GM11168 (cell line): ENCODE data around the gene ELAVL4.

Experiments used
- in situ Hi-C: fragments of 300-500 bp; cut with MboI; formaldehyde crosslinking; loops from one replicate; pipeline ENCODE4 v1.12.0; 2022; ENCODE audit warnings: low sequenced_read_pairs; ENCODE audit not compliant: unreplicated experiment

ELAVL4 gene

DNA sequence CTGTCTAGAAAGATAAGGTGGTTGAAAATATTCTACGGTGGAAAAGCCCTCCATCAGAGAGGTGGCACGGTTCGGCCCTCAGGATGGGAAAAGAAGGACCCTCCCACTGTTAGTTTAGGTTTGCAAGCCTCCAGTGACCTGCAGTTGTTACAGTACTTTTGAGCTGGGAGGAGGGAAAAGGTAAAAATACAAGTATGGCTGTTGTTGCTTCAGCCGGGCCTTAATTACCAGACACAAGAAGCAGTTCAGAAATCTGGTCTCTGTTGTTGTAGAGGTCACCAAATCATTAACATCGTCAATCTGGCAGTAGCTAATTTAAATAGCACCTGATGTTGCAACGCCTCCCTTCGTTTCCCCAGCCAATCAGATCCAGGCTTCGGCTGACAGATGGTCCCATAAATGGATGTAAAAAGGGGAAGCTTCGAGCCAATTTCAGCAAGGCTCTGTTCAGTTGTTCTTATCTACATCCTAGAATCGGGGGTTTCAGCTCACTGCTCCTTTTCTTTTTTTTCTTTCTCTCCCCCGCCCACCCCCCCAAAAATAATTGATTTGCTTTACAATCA is at the start of gene ELAVL4:
ELAVL4 (plus strand) TSS at position 424 of the 563 bp plus-strand sequence. CDS start 270 bp downstream, outside the sequence.
- in situ Hi-C loops: no loop called here

DNA sequence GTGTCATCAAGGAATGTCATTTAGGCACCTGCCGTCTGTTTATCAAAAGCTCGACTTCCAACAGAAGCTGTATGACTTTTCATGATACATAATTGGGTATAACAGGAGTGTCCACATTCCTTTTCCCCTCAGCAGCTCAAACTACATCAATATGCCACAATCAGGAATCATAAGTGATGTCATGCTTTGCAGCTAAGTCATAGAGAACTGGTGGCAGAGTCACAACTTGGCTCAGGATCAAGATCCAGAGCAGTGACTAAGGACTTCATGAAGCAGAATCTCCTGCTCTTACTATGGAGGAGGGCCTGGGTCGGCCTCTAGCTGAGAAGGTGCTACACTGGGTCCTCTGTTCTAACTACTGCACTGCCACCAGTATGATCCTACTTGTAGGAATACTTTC is 48.4 kb upstream of the ELAVL4 start:
- in situ Hi-C loops: no loop called here

- in situ Hi-C loops: no loop called here
Observed at GRCh38 chr1:50066806-50067205, 41.9 kb upstream of the ELAVL4 start.

GRCh38 chr1:50074931-50075330 is 33.8 kb upstream of the ELAVL4 start:
- in situ Hi-C loops: no loop called here

- in situ Hi-C loops: no loop called here
Observed at GRCh38 chr1:50077273-50077672, 31.4 kb upstream of the ELAVL4 start.

- in situ Hi-C loops: no loop called here
Observed at GRCh38 chr1:50080904-50081586, 27.7 kb upstream of the ELAVL4 start.

DNA sequence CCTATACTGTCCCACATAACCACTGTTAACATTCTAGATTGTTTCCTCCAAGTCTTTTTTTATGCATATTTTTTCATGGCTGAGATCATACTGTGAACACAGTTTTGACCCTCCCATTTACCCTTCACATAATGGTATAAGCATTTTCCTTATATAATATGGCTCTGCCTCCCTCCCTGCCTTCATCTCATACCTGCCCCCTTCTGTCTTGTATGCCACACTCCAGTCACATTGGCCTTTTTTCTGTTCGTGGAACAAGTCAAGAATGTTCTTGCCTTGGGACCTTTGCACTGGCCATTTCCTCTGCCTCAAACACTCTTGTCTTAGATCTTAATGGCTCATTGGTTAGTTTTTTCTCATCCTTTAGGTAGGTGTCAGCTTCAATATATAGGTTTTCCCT is 24.3 kb upstream of the ELAVL4 start:
- in situ Hi-C loops: no loop called here

GRCh38 chr1:50091068-50091467 is 17.7 kb upstream of the ELAVL4 start:
- in situ Hi-C loops: no loop called here

DNA sequence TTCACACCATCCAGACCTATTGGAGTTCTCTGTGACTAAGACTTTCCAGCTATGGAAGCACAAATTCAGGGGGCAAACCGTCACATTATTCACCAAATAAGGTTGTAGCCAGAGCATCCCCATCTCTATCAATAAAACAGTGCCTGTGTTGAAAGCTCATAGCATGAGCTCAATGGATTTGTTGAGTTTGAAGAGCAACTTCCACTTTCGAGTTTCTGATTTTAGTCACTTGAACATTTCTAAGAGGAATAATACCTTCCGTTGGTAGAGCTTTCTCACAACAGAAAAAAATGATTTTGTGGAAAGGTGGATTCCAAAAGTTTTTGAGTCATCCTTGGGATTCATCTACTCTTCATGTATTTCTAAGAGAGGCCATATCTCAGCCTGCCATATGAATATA is 13.0 kb upstream of the ELAVL4 start:
- in situ Hi-C loops: no loop called here

GRCh38 chr1:50097021-50097679 is 11.6 kb upstream of the ELAVL4 start:
- in situ Hi-C loops: no loop called here

DNA sequence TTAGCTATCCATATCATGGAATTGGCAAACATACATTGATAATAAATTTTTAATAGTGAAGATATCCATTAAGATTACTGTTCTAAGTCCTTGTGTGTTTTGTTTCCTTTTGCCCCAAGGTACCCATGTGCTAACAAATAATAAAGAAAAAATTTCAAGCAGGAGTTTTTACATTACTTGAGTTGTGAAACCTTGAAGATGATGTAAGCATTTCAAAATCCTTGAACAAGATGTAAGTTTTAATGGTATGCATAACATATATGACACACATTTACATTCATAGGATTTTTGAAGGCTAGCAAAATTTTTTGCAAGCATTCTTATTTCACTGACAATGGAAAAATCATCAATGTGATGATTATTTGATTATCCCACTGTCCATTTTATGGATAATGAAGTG is 10.9 kb upstream of the ELAVL4 start:
- in situ Hi-C loops: no loop called here

DNA sequence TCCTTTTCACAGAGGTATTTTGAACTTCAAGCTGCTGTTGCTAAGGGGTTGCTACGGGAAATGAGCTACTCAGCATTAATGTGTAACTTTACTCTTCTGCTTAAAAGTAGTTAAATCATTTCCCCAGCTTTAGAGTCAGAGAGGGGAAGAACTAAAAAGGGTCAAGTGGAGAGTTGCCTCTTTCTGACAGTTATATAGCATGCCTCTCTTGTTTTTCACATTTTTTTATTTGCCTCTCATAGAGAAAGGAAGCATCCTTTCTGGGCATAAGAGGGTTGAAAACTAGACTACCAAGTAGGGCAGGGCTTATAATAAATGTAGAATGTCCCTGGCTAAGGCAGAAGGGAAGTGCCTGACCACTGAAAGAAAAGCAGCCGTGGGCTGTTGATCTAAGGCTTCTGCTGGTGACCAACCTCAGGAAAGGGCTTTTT is 10.1 kb upstream of the ELAVL4 start:
- in situ Hi-C loops: no loop called here

GRCh38 chr1:50099654-50100053 is 9.1 kb upstream of the ELAVL4 start:
- in situ Hi-C loops: no loop called here

GRCh38 chr1:50103615-50104081 is 5.1 kb upstream of the ELAVL4 start:
- in situ Hi-C loops: no loop called here

- in situ Hi-C loops: no loop called here
Observed at GRCh38 chr1:50105433-50105832, 3.3 kb upstream of the ELAVL4 start.

- in situ Hi-C loops: no loop called here
Observed at GRCh38 chr1:50106095-50106761, 2.5 kb upstream of the ELAVL4 start.

DNA sequence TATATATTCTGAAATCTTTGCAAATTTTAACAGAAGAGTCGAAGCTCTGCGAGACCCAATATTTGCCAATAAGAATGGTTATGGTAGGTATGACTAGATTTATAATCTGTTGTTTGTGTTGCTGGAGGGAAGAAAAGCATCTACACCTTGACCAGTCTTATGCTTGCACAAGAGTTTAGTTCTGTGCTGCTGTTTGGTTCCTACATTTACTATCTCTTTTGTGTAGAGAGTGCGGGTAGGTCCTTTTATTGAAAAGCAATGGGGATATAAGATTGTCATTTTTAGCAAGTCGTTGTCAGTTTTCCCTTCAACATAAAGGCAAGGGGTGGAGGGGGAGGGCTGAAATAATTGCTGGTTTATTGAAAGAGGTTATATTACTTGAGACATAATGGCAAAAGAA is 396 bp downstream of the ELAVL4 start:
- in situ Hi-C loops: no loop called here

DNA sequence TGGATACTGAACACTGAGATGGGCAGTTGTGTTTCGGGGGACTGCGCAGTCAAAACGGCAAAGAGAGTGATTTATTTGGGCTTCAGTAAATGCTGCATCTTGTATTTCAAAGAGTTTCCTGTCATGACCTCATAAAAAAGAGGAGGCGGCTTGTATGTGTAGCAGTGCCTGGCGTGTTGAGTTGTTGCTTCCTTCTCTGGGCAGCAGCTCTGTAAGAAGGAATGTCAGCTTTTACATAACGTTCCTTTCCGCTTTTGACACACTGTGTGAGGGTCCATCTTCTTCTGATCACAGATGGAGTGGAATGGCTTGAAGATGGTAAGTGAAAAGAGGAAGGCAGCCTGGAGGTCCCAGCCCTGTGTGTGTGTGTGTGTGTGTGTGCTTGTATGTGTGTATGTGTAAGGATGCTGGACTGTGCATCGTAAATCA is 941 bp downstream of the ELAVL4 start:
- in situ Hi-C loops: no loop called here

GRCh38 chr1:50110151-50110550 is 1.4 kb downstream of the ELAVL4 start:
- in situ Hi-C loops: no loop called here

GRCh38 chr1:50110656-50111055 is 1.9 kb downstream of the ELAVL4 start:
- in situ Hi-C loops: no loop called here

GRCh38 chr1:50111503-50111902 is 2.8 kb downstream of the ELAVL4 start:
- in situ Hi-C loops: no loop called here
